GM19023 (cell line): ENCODE measurements around the gene TNRC6A.

ENCODE experiments used
- ATAC-seq: cut with Tn5 transposase; IDR thresholded peaks from one replicate; pipeline ENCODE4 v1.9.1; 2021; ENCODE audit warnings: mild to moderate bottlenecking, moderate library complexity; ENCODE audit not compliant: unreplicated experiment

Gene TNRC6A

DNA sequence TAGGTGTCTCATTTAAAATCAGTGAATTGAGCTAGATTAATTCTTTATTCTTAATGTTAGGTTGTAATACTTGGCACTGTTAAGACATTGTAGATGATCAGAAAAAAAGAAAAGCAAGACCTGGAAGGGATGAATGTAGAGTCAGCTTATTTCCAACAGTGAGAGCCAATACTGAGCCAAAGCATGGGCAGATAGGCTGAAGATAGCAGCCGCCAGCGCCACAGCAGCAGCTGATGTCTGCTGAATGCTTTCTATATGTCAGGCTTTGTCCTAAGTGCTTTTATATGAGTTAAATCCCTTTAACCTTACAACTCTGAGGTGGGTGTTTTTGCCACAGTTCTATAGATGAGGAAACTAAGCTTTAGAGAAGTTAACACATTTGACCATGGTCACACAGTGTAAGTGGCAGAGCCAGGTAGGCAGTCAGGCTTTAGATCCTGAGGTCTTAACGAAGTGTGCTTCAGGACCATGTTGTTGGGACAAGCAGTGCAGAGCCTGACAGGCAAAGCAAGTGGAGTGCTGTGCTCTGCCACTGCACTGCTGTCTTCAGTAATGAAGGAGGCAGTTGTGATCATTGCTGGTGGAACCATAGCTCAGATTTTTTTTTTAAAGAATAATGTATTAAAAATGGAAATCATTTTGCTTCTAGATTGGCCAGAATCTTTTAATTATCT lies 25.9 kb downstream of the TNRC6A start:
- no peak for ATAC-seq

- no peak for ATAC-seq
Observed at GRCh38 chr16:24758373-24758772, 28.9 kb downstream of the TNRC6A start.

GRCh38 chr16:24759006-24759405 lies 29.6 kb downstream of the TNRC6A start:
- ATAC-seq = no peak

DNA sequence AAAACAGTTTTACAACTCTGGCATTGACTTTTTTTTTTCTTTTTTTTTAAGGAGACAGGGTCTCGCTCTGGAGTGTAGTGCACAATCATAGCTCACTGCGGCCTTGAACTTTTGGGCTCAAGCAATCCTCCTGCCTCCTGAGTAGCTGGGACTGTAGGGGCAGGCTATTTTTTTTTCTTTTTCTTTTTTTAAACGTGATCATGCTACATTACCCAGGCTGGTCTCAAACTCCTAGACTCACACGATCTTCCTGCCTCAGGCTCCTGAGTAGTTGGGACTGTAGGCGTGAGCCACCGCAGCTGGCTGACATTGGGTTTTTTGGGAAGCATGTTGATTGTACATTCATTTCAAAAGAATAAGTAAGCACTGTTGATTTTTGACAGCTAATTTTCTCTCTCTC lies 32.1 kb downstream of the TNRC6A start:
- ATAC-seq = no peak

- ATAC-seq = no peak
Observed at GRCh38 chr16:24764916-24765315, 35.5 kb downstream of the TNRC6A start.

GRCh38 chr16:24766057-24766456 lies 36.6 kb downstream of the TNRC6A start:
- no peak for ATAC-seq

DNA sequence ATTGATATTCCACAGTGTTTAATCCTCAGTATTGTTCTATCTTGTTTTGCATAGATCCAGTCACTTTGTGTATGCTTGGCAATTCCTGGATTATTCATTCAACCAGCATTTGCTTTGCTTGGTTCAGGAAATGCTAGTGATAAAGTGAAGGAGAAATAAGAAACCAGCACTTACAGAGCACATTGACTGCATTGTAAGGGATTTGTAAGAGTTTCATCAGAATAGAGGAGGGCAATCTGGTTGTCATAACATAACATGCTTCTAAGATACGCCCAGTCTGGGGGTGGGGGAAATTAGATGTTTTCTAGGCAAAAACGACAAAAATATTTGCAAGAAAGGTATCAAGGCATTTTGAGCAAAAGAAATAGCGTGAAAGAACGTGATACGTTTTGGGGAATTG lies 40.4 kb downstream of the TNRC6A start:
- ATAC-seq = no peak

DNA sequence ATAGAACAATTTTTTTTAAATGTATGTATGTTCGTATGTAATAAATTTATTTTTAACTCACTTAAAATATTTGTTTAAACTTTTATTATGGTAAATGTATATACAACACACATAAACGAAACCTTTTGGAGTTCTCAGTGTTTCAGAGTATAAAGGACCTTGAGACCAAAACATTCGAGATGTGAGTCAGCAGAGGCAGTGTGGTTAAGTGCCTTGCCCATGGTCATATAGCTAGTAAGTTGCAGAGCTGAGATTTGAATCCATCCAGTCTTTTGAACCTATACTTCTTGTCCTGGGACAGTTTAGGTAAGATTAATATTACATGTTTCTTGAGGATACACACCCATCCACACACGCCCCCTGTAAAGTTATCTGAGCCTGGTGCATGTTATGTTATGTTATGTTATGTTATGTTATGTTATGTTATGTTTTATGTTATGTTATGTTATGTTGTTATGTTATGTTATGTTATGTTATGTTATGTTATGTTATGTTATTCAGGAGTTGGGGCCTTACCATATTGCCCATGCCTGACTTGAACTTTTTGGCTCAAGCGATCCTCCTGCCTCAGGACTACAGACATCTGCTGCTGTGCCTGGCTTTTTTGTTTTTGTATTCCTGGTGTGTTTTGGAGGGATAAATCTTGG lies 41.8 kb downstream of the TNRC6A start:
- ATAC-seq = no peak

GRCh38 chr16:24771779-24772157 lies 42.3 kb downstream of the TNRC6A start:
- no peak for ATAC-seq

GRCh38 chr16:24773771-24774427 lies 44.4 kb downstream of the TNRC6A start:
- no peak for ATAC-seq

DNA sequence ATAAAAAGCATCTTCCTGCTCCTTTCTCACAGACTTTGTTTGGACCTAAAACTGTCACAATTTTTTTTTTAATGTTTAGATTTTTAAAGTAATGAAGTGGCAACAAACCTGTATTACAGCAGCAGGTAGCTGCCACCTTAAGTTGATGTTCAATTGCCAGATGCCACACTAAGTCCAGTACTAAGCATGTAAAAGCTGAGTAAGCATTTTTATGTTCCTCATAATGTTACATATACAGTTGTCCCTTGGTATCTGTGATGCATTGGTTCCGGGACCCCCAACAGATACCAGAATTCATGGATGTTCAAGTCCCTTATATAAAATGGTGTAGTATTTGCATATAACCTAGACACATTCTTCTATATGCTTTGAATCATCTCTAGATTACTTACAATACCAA lies 45.1 kb downstream of the TNRC6A start:
- ATAC-seq = no peak

- no peak for ATAC-seq
Observed at GRCh38 chr16:24775455-24775854, 46.0 kb downstream of the TNRC6A start.

DNA sequence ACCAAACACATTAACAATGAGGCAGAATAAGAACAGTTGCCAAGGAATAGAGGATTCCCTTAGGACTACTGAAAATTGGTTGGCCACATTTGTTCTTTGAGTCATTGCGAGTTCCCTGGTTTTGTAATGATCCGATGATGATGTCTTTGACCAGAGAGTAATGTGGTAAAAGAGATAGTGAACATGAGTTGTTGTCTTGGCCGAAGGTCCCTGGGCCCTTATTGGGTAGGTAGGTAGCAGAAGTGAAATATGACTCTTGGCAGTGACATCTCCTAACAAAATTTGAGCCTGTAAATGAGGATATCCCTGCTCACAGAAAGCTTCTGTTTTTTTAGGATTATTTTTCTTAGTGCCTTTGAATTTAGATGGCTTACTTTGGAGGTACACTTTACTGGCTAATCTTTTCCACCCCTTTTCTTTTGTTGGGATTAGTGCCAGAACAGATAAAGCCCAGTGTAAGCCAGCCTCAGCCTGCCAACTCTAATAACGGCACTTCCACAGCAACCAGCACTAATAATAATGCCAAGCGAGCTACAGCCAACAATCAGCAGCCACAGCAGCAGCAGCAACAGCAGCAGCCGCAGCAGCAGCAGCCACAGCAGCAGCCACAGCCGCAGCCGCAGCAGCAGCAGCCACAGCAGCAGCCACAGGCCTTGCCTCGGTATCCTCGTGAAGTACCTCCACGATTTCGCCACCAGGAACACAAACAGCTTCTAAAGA lies 47.2 kb downstream of the TNRC6A start:
- ATAC-seq = no peak

- ATAC-seq = no peak
Observed at GRCh38 chr16:24778671-24779070, 49.2 kb downstream of the TNRC6A start.

GRCh38 chr16:24781256-24781655 lies 51.8 kb downstream of the TNRC6A start:
- no peak for ATAC-seq

DNA sequence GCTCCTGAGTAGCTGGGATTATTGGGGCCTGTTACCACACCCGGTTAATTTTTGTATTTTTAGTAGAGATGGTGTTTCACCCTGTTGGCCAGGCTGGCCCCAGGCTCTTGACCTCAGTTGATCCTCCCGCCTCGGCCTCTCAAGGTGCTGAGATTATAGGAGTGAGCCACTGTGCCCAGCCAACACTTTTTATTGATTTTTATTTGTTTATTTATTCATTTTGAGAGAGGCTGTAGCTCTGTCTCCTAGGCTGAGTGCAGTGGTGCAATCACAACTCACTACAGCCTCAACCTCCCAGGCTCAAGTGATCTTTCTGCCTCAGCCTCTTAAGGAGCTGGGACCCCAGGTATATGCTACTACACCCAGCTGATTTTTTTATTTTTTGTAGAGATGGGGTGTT lies 54.7 kb downstream of the TNRC6A start:
- no peak for ATAC-seq

- no peak for ATAC-seq
Observed at GRCh38 chr16:24789881-24790280, 60.4 kb downstream of the TNRC6A start.

DNA sequence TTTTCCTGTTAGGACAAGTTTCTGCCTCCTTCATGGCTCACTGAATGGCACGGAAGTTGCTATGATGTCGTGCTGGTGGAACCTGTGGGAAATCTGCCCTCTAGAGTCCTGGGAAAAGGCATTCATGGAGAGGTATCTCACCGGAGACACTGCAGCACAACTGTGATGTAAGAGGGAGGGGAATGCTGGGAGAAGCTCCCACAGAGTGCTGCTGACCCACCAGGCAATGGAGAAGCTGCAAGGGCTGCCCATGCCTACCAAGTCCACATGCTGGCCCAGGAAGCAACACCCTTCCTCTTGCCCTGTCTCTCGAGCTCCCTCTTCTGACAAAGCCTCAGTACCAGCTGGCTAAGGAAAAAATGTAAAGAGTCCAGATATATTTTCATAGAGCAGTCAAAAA lies 71.1 kb downstream of the TNRC6A start:
- ATAC-seq = no peak

DNA sequence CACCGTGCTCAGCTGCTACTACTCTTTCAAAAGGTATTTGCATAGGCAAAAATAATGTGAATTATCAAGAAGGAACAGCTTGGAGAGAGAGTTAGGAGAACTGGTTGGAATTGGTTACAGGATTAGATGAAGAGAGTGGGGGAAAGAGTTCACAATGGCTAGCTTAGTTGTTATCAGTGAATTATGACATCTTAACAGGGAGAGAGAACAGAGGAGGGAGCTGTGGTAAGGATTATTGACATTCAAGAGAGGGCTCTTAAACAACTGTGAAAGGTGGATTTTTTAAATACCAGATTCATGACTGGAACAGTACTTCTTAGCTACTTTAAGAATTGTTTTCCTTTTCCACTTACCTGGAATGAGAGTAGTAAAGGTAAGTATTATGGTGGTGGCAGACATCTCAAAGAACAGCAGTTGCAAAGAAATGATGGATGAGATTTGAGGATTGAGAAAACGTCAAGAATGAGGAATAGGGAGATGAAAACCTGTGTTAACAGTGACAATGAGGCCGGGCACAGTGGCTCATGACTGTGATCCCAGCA lies 72.4 kb downstream of the TNRC6A start:
- ATAC-seq = no peak

GRCh38 chr16:24805484-24805883 lies 76.0 kb downstream of the TNRC6A start:
- no peak for ATAC-seq

DNA sequence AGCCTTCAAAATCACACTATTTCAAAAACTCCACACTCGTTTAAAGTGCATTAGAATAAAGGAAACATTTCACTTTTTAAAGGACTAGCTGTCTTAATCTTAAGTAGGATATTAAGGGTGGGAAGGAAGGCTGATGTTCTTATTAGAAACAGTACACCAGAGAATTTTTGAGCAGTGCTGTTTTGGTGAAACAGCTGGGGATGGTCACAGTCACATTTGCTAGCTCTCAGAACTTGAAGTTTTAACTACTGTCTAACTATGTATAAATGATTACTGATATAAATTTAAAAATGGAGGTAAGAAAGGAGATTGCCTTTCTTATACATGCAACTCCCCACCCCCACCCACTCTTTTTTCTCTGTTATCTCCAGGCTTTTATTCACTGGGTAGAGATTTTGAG lies 77.8 kb downstream of the TNRC6A start:
- no peak for ATAC-seq
